ENCODE data around the gene EIF3I.

The EIF3I gene

GRCh38 chr1:32263236-32263593, 41.0 kb downstream of the EIF3I start (continued):
- peak; percentile 45; the same call in 1 of the 2 replicates for TF ChIP-seq MYNN (tag by site-specific recombination; IDR thresholded peaks at IDR 0.05; ENCODE audit: borderline replicate concordance)
- 0 out of 2 replicates have a peak, but pooled peaks have one; percentile 50 for TF ChIP-seq ZNF292 (tag by site-specific recombination; IDR thresholded peaks at IDR 0.05; ENCODE audit: borderline replicate concordance, low read depth)
- TF ChIP-seq ZNF623 (tag by site-specific recombination; IDR thresholded peaks at IDR 0.05) = peak; percentile 80
- TF ChIP-seq ZNF140 (tag by site-specific recombination; IDR thresholded peaks at IDR 0.05) = 0 out of 2 replicates have a peak, but pooled peaks have one; percentile 52
- 0 out of 2 replicates have a peak, but pooled peaks have one; percentile 38 for TF ChIP-seq ZNF791 (tag by site-specific recombination; IDR thresholded peaks at IDR 0.05)
- peak; percentile 83 for TF ChIP-seq ZNF558 (tag by site-specific recombination; IDR thresholded peaks at IDR 0.05)
- peak; percentile 52; the same call in 1 of the 2 replicates for TF ChIP-seq AEBP2 (tag by site-specific recombination; IDR thresholded peaks at IDR 0.05; ENCODE audit: borderline replicate concordance)
- peak; percentile 66 for TF ChIP-seq ZNF529 (tag by site-specific recombination; IDR thresholded peaks at IDR 0.05; ENCODE audit: insufficient replicate concordance)
- TF ChIP-seq SP3 (tag by site-specific recombination; IDR thresholded peaks at IDR 0.05) = 0 out of 2 replicates have a peak, but pooled peaks have one; percentile 14
- TF ChIP-seq ZNF433 (tag by site-specific recombination; IDR thresholded peaks at IDR 0.05; ENCODE audit: low read depth) = peak; percentile 92
- TF ChIP-seq ZNF514 (tag by site-specific recombination; IDR thresholded peaks at IDR 0.05) = 0 out of 2 replicates have a peak, but pooled peaks have one; percentile 62
- peak; percentile 82 for TF ChIP-seq ZNF404 (tag by site-specific recombination; IDR thresholded peaks at IDR 0.05)
- TF ChIP-seq ZNF266 (tag by site-specific recombination; IDR thresholded peaks at IDR 0.05; ENCODE audit: low read depth) = peak; percentile 89
- peak; percentile 50; the same call in 1 of the 2 replicates for TF ChIP-seq ZXDB (tag by site-specific recombination; IDR thresholded peaks at IDR 0.05)
- peak; percentile 37; the same call in 1 of the 2 replicates for TF ChIP-seq ZNF629 (tag by site-specific recombination; IDR thresholded peaks at IDR 0.05)
- peak; percentile 97 for TF ChIP-seq ZNF394 (tag by site-specific recombination; IDR thresholded peaks at IDR 0.05; ENCODE audit: borderline replicate concordance)
- TF ChIP-seq ZBTB8A (tag by site-specific recombination; IDR thresholded peaks at IDR 0.05) = peak; percentile 64
- peak; percentile 78 for TF ChIP-seq ZNF555 (tag by site-specific recombination; conservative IDR thresholded peaks at IDR 0.05)
- TF ChIP-seq GFI1B (tag by site-specific recombination; IDR thresholded peaks at IDR 0.05) = peak; percentile 52; the same call in 1 of the 2 replicates
- peak; percentile 65; the same call in 1 of the 2 replicates for TF ChIP-seq REST (tag by site-specific recombination; IDR thresholded peaks at IDR 0.05)
- TF ChIP-seq ZNF580 (tag by site-specific recombination; IDR thresholded peaks at IDR 0.05) = 0 out of 2 replicates have a peak, but pooled peaks have one; percentile 48
- peak; percentile 90 for TF ChIP-seq ZNF426 (tag by site-specific recombination; IDR thresholded peaks at IDR 0.05)
- TF ChIP-seq ZNF19 (tag by site-specific recombination; IDR thresholded peaks at IDR 0.05; ENCODE audit: low read depth) = 0 out of 2 replicates have a peak, but pooled peaks have one; percentile 51
- TF ChIP-seq ZNF518A (tag by site-specific recombination; conservative IDR thresholded peaks at IDR 0.05; ENCODE audit: low read depth) = peak; percentile 90

Measured in HEK293 (cell line).